ENCODE data around the gene ADGRD2.

- TF ChIP-seq CTCF (IDR thresholded peaks at IDR 0.05; ENCODE audit: low read depth, low read length, poor library complexity, severe bottlenecking) (no peak), EZH2phosphoT487 (IDR thresholded peaks at IDR 0.05; ENCODE audit: borderline replicate concordance, low read length) (no peak)
These were observed 43.7 kb downstream of the ADGRD2 start for GRCh38 chr9:124493794-124494479.

All from DOHH2 (cell line).